Body of pancreas (tissue), 4 donors: Measurements from ENCODE around the gene ME1. TPM values are rescaled to one million over a fixed set of nuclear protein-coding genes. Genes with fewer than 3 reads are reported as not detected.

Experiments used
- ATAC-seq: fragments of 150-250 bp; one replicate; pipeline ENCODE4 v1.9.1; 2016
- DNase-seq, 4 donors: peaks; one replicate each; pipeline ENCODE4 v3.0.0-alpha.2; 2019
- H3K27ac ChIP-seq, 4 donors: fragments of 200-600 bp; sonication (generic); 1 replicate in 3 of 4; 2 replicates in 1 of 4; pipeline versions ENCODE4 v1.5.1 to v1.6.1; 2016 to 2019; ENCODE audit warnings: mild to moderate bottlenecking in 1 of 4, mixed read lengths in 1 of 4, moderate library complexity in 1 of 4
- H3K27me3 ChIP-seq, 2 donors: fragments of 200-600 bp; sonication (generic); one replicate each; pipeline ENCODE4 v1.6.0; 2016; ENCODE audit warnings: mild to moderate bottlenecking in 1 of 2
- H3K36me3 ChIP-seq, 2 donors: fragments of 200-600 bp; sonication (generic); replicated peaks in 1 of 2; 2 replicates each; pipeline ENCODE4 v1.5.1; 2016; ENCODE audit warnings: low read depth in 2 of 2; ENCODE audit not compliant: insufficient read depth in 1 of 2
- H3K4me1 ChIP-seq: fragments of 200-600 bp; sonication (generic); one replicate; pipeline ENCODE4 v1.6.0; 2016
- H3K4me3 ChIP-seq, 2 donors: fragments of 200-600 bp; sonication (generic); 1 replicate in 1 of 2; 2 replicates in 1 of 2; pipeline ENCODE4 v1.5.1; 2016 to 2019
- H3K9me3 ChIP-seq, 3 donors: fragments of 200-600 bp; sonication (generic); 1 replicate in 2 of 3; 2 replicates in 1 of 3; pipeline ENCODE4 v1.5.1; 2016
- CTCF ChIP-seq, 7 experiments: fragments of 450-650 bp in 4 of 7; fragments of 200-600 bp in 3 of 7; sonication (generic) in 3 of 7; IDR thresholded peaks; one replicate each; pipeline ENCODE4 v1.5.1; 2016 to 2019; ENCODE audit warnings: antibody characterized with exemption in 7 of 7
- POLR2A ChIP-seq, 3 donors: fragments of 450-650 bp; IDR thresholded peaks; one replicate each; pipeline ENCODE4 v1.6.1; 2016; ENCODE audit warnings: antibody characterized with exemption in 3 of 3, mild to moderate bottlenecking in 2 of 3
- WGBS, 2 donors: methylation state at CpG; one replicate each; pipeline ENCODE4 v1.1.5; 2017; 5-methylcytosine and 5-hydroxymethylcytosine counted together
- intact Hi-C: fragments of 100-400 bp; cut with DNase I; formaldehyde crosslinking; loops from one replicate; pipeline ENCODE4 v1.15.1; 2023
- total RNA-seq, 2 donors: library from RNA; depleted of rRNA; stranded (reverse); fragments of >200 nt; gene quantifications; one replicate each; pipeline ENCODE4 v1.1.0, GENCODE V29; 2016

ME1 gene
- total RNA-seq, 2 donors from 2014 or later = 7.9 to 10.4 TPM

GRCh38 chr6:83474309-83474708 lies 43.5 kb upstream of the ME1 start:
- ATAC-seq = no peak
- TF ChIP-seq POLR2A (IDR thresholded peaks at IDR 0.05) (no peak), CTCF (IDR thresholded peaks at IDR 0.05) (no peak)

GRCh38 chr6:83472767-83473166 lies 41.9 kb upstream of the ME1 start:
- no peak overlapping the region for H3K4me3 ChIP-seq
- H3K27ac ChIP-seq = no peak overlapping the region
- ATAC-seq (no peak), DNase-seq (no peak)
- no peak for TF ChIP-seq POLR2A (IDR thresholded peaks at IDR 0.05)
- TF ChIP-seq CTCF (IDR thresholded peaks at IDR 0.05) = no peak
- H3K27me3 ChIP-seq = no peaks in the 10 kb centered on the region
- WGBS, 2 donors = 67 to 75% methylated on average over 2 of the region's 2 CpGs
- H3K36me3 ChIP-seq = no peaks in the 10 kb centered on the region
- no peaks in the 10 kb centered on the region for H3K9me3 ChIP-seq
- H3K4me1 ChIP-seq = no peaks in the 10 kb centered on the region
- intact Hi-C loops = no loop called here

More at GRCh38 chr6:83474309-83474708, 43.5 kb upstream of the ME1 start:
- 49 to 53% methylated on average over 4 of the region's 4 CpGs for WGBS, 2 donors
- no peaks in the 10 kb centered on the region for H3K27me3 ChIP-seq
- intact Hi-C loops = no loop called here
- no peak overlapping the region for H3K4me3 ChIP-seq
- no peaks in the 10 kb centered on the region for H3K9me3 ChIP-seq
- no peak for DNase-seq
- H3K4me1 ChIP-seq = no peaks in the 10 kb centered on the region
- H3K36me3 ChIP-seq = no peaks in the 10 kb centered on the region
- no peak overlapping the region for H3K27ac ChIP-seq

GRCh38 chr6:83470587-83470986 lies 39.7 kb upstream of the ME1 start:
- ATAC-seq (no peak), DNase-seq (no peak)
- no peak overlapping the region for H3K4me3 ChIP-seq
- no peaks in the 10 kb centered on the region for H3K27me3 ChIP-seq
- H3K9me3 ChIP-seq = no peaks in the 10 kb centered on the region
- no peaks in the 10 kb centered on the region for H3K36me3 ChIP-seq
- no peak overlapping the region for H3K27ac ChIP-seq
- intact Hi-C loops = no loop called here
- TF ChIP-seq POLR2A (IDR thresholded peaks at IDR 0.05) (no peak), CTCF (IDR thresholded peaks at IDR 0.05) (no peak)
- no peaks in the 10 kb centered on the region for H3K4me1 ChIP-seq
- WGBS, 2 donors = 77 to 85% methylated on average over 3 of the region's 3 CpGs

- DNase-seq = no peak
- H3K4me3 ChIP-seq = no peak overlapping the region
- 57 to 75% methylated on average over 4 of the region's 4 CpGs for WGBS, 2 donors
- no peaks in the 10 kb centered on the region for H3K4me1 ChIP-seq
- no peaks in the 10 kb centered on the region for H3K27me3 ChIP-seq
- no peak overlapping the region for H3K27ac ChIP-seq
- intact Hi-C loops = no loop called here
- TF ChIP-seq CTCF (IDR thresholded peaks at IDR 0.05) (no peak), POLR2A (IDR thresholded peaks at IDR 0.05) (no peak)
- H3K36me3 ChIP-seq = no peaks in the 10 kb centered on the region
- no peaks in the 10 kb centered on the region for H3K9me3 ChIP-seq
- no peak for ATAC-seq
Measured at GRCh38 chr6:83470001-83470400, 39.1 kb upstream of the ME1 start.

GRCh38 chr6:83467620-83468036 lies 36.8 kb upstream of the ME1 start:
- no peaks in the 10 kb centered on the region for H3K36me3 ChIP-seq
- TF ChIP-seq POLR2A (IDR thresholded peaks at IDR 0.05) (no peak), CTCF (IDR thresholded peaks at IDR 0.05) (no peak)
- no peaks in the 10 kb centered on the region for H3K27me3 ChIP-seq
- H3K4me3 ChIP-seq = no peak overlapping the region
- no peaks in the 10 kb centered on the region for H3K9me3 ChIP-seq
- intact Hi-C loops = no loop called here
- H3K27ac ChIP-seq = peak overlapping the region in 1 of 4 donors; percentile 24
- WGBS, 2 donors = 55 to 59% methylated on average over 3 of the region's 3 CpGs
- ATAC-seq = no peak
- no peaks in the 10 kb centered on the region for H3K4me1 ChIP-seq
- peak in 3 of 4 donors; percentile 11 to 63 (median 16) for DNase-seq
